HepG2 (cell line): Measurements from ENCODE around the gene GPN1. TPM values are rescaled to one million over a fixed set of nuclear protein-coding genes. Genes with fewer than 3 reads are reported as not detected.

Source experiments
- ATAC-seq: fragments of 200-7000 bp; cut with Tn5 transposase; 3 replicates; pipeline ENCODE4 v1.9.1; 2020; ENCODE audit warnings: mild to moderate bottlenecking, moderate library complexity
- BruUV-seq: library from RNA; stranded (reverse); fragments of 400-500 nt; replicated peaks from 2 replicates; lab custom pipeline; 2021; lab: Mats Ljungman, UMichigan
- CTCF ChIA-PET: fragments of 300-600 bp; formaldehyde crosslinking; extraction: SDS; loops from one replicate; lab custom pipeline; 2021; ENCODE audit warnings: low total read pairs, inconsistent platforms, low intra/inter-chr PET ratio; lab: Yijun Ruan, JAX
- POLR2A ChIA-PET: fragments of 350-600 bp; sonication (Branson Sonifier 250); formaldehyde crosslinking; loops from one replicate; lab custom pipeline; 2020; ENCODE audit warnings: antibody characterized with exemption, inconsistent platforms; lab: Yijun Ruan, JAX
- DNase-seq: peaks from one replicate; pipeline ENCODE4 v3.0.0-alpha.2; 2015; ENCODE audit warnings: low spot score
- FAIRE-seq: peaks from 3 replicates; lab custom pipeline; 2011; peaks lifted over from hg19 to GRCh38; lab: Jason Lieb, UNC
- H2AFZ ChIP-seq: one replicate; pipeline ENCODE4 v1.6.1; 2011; ENCODE audit warnings: low read length, inconsistent platforms
- H3K27ac ChIP-seq: fragments of 300-600 bp; 3 replicates; pipeline ENCODE4 v1.8.0; 2011; ENCODE audit warnings: mixed run types, mild to moderate bottlenecking, mixed read lengths, low read length, inconsistent platforms; ENCODE audit not compliant: insufficient read depth; ENCODE audit errors: extremely low read length
- H3K27me3 ChIP-seq, 2 experiments: fragments of 200-600 bp in 1 of 2; 2 replicates in 1 of 2; 3 replicates in 1 of 2; pipeline versions ENCODE4 v1.6.0 to v1.8.0; 2011; ENCODE audit warnings: low read length in 2 of 2, mild to moderate bottlenecking in 2 of 2, moderate library complexity in 2 of 2, inconsistent platforms in 1 of 2; ENCODE audit not compliant: insufficient read depth in 2 of 2, control insufficient read depth in 1 of 2
- H3K36me3 ChIP-seq, 2 experiments: fragments of 200-600 bp in 1 of 2; replicated peaks in 1 of 2; 2 replicates in 1 of 2; 3 replicates in 1 of 2; pipeline versions ENCODE4 v1.5.1 to v1.8.0; 2011; ENCODE audit warnings: low read length in 2 of 2, inconsistent platforms in 1 of 2; ENCODE audit not compliant: insufficient read depth in 2 of 2, control insufficient read depth in 1 of 2
- H3K4me1 ChIP-seq: 2 replicates; pipeline ENCODE4 v1.5.1; 2012; ENCODE audit warnings: low read length, inconsistent platforms; ENCODE audit not compliant: insufficient read depth
- H3K4me2 ChIP-seq: 2 replicates; pipeline ENCODE4 v1.6.0; 2011; ENCODE audit warnings: low read depth, low read length, inconsistent platforms
- H3K4me3 ChIP-seq, 3 experiments: fragments of 200-600 bp in 1 of 3; sonication (generic), shearing (Covaris generic) in 1 of 3; replicated peaks in 1 of 3; 2 replicates each; pipeline ENCODE4 v1.5.1; 2011 to 2016; ENCODE audit warnings: low read length in 3 of 3, inconsistent platforms in 2 of 3, low read depth in 2 of 3, mild to moderate bottlenecking in 2 of 3, control low read depth in 1 of 3, mixed read lengths in 1 of 3; ENCODE audit not compliant: insufficient read depth in 1 of 3
- H3K79me2 ChIP-seq: one replicate; pipeline ENCODE4 v1.6.1; 2011; ENCODE audit warnings: low read length, inconsistent platforms; ENCODE audit not compliant: insufficient read depth
- H3K9ac ChIP-seq: 2 replicates; pipeline ENCODE4 v1.6.0; 2011; ENCODE audit warnings: mild to moderate bottlenecking, low read depth, low read length, inconsistent platforms; ENCODE audit not compliant: insufficient read depth
- H3K9me3 ChIP-seq: 2 replicates; pipeline ENCODE4 v1.5.1; 2012; ENCODE audit warnings: mild to moderate bottlenecking, low read length
- H4K20me1 ChIP-seq: 2 replicates; pipeline ENCODE4 v1.6.0; 2011; ENCODE audit warnings: inconsistent platforms, mild to moderate bottlenecking, low read length, moderate library complexity; ENCODE audit not compliant: insufficient read depth
- ATF7 ChIP-seq, 2 experiments: fragments of 450-650 bp in 1 of 2; sonication (generic) in 1 of 2; formaldehyde crosslinking in 1 of 2; IDR thresholded peaks; 2 replicates each; pipeline versions ENCODE4 v1.4.0 to v1.6.1; 2016 to 2020; ENCODE audit warnings: antibody characterized with exemption in 1 of 2, mild to moderate bottlenecking in 1 of 2, missing genetic modification reagents in 1 of 2
- ETV6 ChIP-seq: sonication (generic); formaldehyde crosslinking; conservative IDR thresholded peaks from 2 replicates; pipeline ENCODE4 v1.4.0; 2020; ENCODE audit warnings: missing genetic modification reagents
- IKZF1 ChIP-seq: fragments of 450-650 bp; IDR thresholded peaks from 2 replicates; pipeline ENCODE4 v1.7.1; 2016
- KLF9 ChIP-seq: IDR thresholded peaks from 2 replicates; pipeline ENCODE4 v1.6.1; 2016; ENCODE audit warnings: low read depth
- MAFF ChIP-seq: IDR thresholded peaks from 2 replicates; pipeline ENCODE4 v1.6.1; 2011; ENCODE audit warnings: low read depth, low read length, improper control_type of control experiment
- MAFK ChIP-seq, 2 experiments: IDR thresholded peaks in 1 of 2; conservative IDR thresholded peaks in 1 of 2; 2 replicates each; pipeline ENCODE4 v1.6.1; 2011; ENCODE audit warnings: improper control_type of control experiment in 2 of 2, low read length in 2 of 2
- MIXL1 ChIP-seq: IDR thresholded peaks from 2 replicates; pipeline ENCODE4 v1.6.1; 2016
- MLLT10 ChIP-seq: sonication (generic); formaldehyde crosslinking; IDR thresholded peaks from 2 replicates; pipeline ENCODE4 v1.4.0; 2020; ENCODE audit warnings: missing genetic modification reagents
- NR2C2 ChIP-seq: sonication (generic); formaldehyde crosslinking; IDR thresholded peaks from 2 replicates; pipeline ENCODE4 v1.4.0; 2020; ENCODE audit warnings: missing genetic modification reagents, mild to moderate bottlenecking, moderate library complexity, borderline replicate concordance
- NR2F6 ChIP-seq, 2 experiments: IDR thresholded peaks; 2 replicates each; pipeline ENCODE4 v1.6.1; 2016; ENCODE audit warnings: antibody characterized with exemption in 1 of 2, mild to moderate bottlenecking in 1 of 2
- RELA ChIP-seq: sonication (generic); formaldehyde crosslinking; IDR thresholded peaks from 2 replicates; pipeline ENCODE4 v1.4.0; 2020; ENCODE audit warnings: missing genetic modification reagents
- RFX3 ChIP-seq: IDR thresholded peaks from 2 replicates; pipeline ENCODE4 v1.6.1; 2016; ENCODE audit warnings: missing biosample characterization, missing genetic modification reagents
- ZFP36L2 ChIP-seq: sonication (generic); formaldehyde crosslinking; IDR thresholded peaks from 2 replicates; pipeline ENCODE4 v1.4.0; 2020; ENCODE audit warnings: missing genetic modification reagents
- ZNF264 ChIP-seq: sonication (generic); formaldehyde crosslinking; IDR thresholded peaks from 2 replicates; pipeline ENCODE4 v1.4.0; 2020; ENCODE audit warnings: missing genetic modification reagents
- WGBS: methylation state at CpG from one replicate; pipeline ENCODE4 v1.1.6; 2017; ENCODE audit warnings: low lambda C conversion rate; 5-methylcytosine and 5-hydroxymethylcytosine counted together
- in situ Hi-C: cut with HindIII; loops from 2 replicates; pipeline ENCODE4 v1.10.0; 2017; ENCODE audit warnings: low pct_unique_long_range_greater_than_20kb; ENCODE audit not compliant: extremely low pct_ligation_motif_present
- intact Hi-C: fragments of 100-400 bp; cut with micrococcal nuclease; formaldehyde crosslinking; loops from one replicate; pipeline ENCODE4 v1.10.0; 2022; ENCODE audit not compliant: unreplicated experiment
- polyA plus RNA-seq, 8 experiments: library from polyadenylated mRNA; depleted of rRNA in 3 of 8; stranded (reverse) in 7 of 8; unstranded in 1 of 8; fragments of >200 nt; fragmentation: Illumina TruSeq in 4 of 8; extraction: Trizol in 4 of 8; gene quantifications; 2 replicates each; pipeline versions ENCODE4 v1.2.1 to v1.2.3, GENCODE V29; 2011 to 2016; ENCODE audit warnings: low read depth in 4 of 8, missing spikeins in 1 of 8, mixed read lengths in 1 of 8; ENCODE audit not compliant: insufficient read depth in 1 of 8
- total RNA-seq, 5 experiments: library from RNA; depleted of rRNA; stranded (reverse); fragments of >200 nt; fragmentation: Illumina TruSeq; extraction: Trizol; gene quantifications; 2 replicates each; pipeline ENCODE4 v1.2.3, GENCODE V29; 2016; ENCODE audit warnings: low read depth in 1 of 5
- TF ChIP-seq, protein P1 (sequence below): IDR thresholded peaks from 2 replicates; pipeline ENCODE4 v1.6.1; 2018; ENCODE audit warnings: missing genetic modification reagents

The GPN1 gene
- total and polyA plus RNA-seq, 2 of the 13 experiments (the other 11 are each of a cell fraction or from before 2014, with no cell fraction given) = 54.5 to 62.7 TPM

DNA sequence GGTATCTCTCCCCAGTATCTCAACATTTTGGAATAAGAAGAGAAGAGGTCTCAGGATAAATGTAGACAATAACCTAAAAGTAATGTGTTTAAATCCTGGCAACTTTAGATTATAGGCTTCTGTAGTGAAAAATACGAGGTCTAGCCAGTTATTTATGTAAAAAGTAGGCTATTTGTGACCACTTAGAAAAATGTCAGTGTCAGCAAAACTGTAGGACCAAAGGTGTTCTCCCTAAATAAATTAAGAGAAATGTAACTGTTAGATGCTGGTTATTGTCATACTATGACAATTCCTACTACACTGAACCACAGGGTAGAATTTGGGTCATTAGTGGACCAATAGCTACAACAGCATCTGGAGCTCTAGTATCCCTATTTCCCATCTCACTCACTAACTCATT lies 32.5 kb downstream of the GPN1 start:
- no peaks in the 10 kb centered on the region for H3K9me3 ChIP-seq
- peak; percentile 97 for TF ChIP-seq MAFF
- TF ChIP-seq MAFK (conservative IDR thresholded peaks at IDR 0.05 in 1 of 2, IDR thresholded peaks at IDR 0.05 in 1 of 2; ENCODE audit: low read length in 2 of 2) = peak; percentile 96 to 98
- no peak for TF ChIP-seq RELA
- TF ChIP-seq MIXL1 = no peak
- H3K4me3 ChIP-seq = no peak overlapping the region
- no peak overlapping the region for H3K9ac ChIP-seq
- 95% methylated on average over 1 of the region's 1 CpG for WGBS
- no peak overlapping the region for H3K27ac ChIP-seq
- intact Hi-C loops = loop anchor here (5.0 kb wide), 2 partner anchors 34 to 254 kb away; partner anchors contain the start of genes CCDC121, GPN1 and PPM1G
- in situ Hi-C loops = no loop called here
- H4K20me1 ChIP-seq = no peaks in the 10 kb centered on the region
- peaks cover 46% of the 10 kb centered on the region for H3K79me2 ChIP-seq
- DNase-seq = no peak
- peaks cover 17 to 46% of the 10 kb centered on the region in 2 experiments for H3K36me3 ChIP-seq
- ChIA-PET POLR2A (no interaction called here), CTCF (no interaction called here)
- no peaks in the 10 kb centered on the region; a peak in 1 of 5 replicates for H3K27me3 ChIP-seq
- no peak overlapping the region for H3K4me2 ChIP-seq
- no peak for ATAC-seq
- peaks cover 28% of the 10 kb centered on the region for H3K4me1 ChIP-seq
- FAIRE-seq = no peak
- no peak overlapping the region for H2AFZ ChIP-seq
- no TSS peak for BruUV-seq

DNA sequence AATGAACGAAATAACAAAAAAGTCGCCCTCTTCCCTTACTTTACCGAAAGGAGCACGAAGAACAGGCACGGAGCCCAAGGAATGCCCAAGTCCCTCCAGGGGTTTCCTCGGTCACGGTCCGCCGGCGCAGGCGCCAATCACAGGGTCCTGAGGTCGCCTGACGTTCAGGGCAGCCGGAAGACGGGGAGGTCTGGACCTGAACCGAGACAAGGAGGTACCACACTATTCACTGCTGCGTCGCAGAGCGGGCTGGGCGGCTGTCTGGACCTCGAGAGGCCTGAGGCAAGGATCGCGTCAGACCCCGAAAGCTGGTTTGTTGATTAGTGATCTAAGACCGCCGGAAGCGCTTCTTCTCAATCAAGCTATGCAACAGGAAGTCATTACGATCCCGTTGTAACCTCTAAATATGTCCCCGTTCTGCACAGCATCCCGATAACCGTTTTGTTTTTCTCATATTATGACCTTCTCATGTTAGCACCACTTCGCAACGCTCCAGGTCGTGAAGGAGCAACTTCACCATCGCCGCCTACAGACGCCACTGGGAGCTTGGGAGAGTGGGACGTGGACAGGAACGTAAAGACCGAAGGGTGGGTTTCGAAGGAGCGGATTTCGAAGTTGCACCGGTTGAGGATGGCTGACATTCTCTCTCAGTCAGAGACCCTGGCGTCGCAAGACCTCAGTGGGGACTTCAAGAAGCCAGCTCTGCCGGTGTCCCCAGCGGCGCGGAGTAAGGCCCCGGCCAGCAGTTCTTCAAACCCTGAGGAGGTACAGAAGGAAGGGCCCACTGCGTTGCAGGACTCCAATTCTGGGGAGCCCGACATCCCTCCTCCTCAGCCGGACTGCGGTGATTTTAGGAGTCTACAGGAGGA lies 34.7 kb downstream of the GPN1 start, which contains the start of the genes SLC4A1AP and SUPT7L:
Gene SLC4A1AP, plus strand, starts transcription at position 605 of the 869 bp plus-strand sequence. Its CDS starts 26 bp downstream, at position 631.
Gene SUPT7L, minus strand, starts transcription at position 330 of the 869 bp plus-strand sequence. CDS start 1,422 bp downstream, outside the sequence.
- intact Hi-C loops = loop anchor here (1.0 to 5.0 kb wide), 3 partner anchors 36 to 342 kb away; partner anchors contain the start of genes CCDC121, GPN1 and PPM1G
- in situ Hi-C loops = no loop called here
- no peaks in the 10 kb centered on the region for H4K20me1 ChIP-seq
- H3K27ac ChIP-seq = peak within 1 kb of the TSS; percentile 83
- under 1% methylated on average over 47 of the region's 56 CpGs for WGBS
- BruUV-seq = TSS peak; percentile 85
- H3K9ac ChIP-seq = peak within 1 kb of the TSS; percentile 90
- ChIA-PET POLR2A (interaction anchor here (0.6 to 2.3 kb wide), 16 partner anchors 9 to 745 kb away, joined by 3 to 26 read pairs (median 5); partner anchors contain the start of genes CCDC121, GPN1, NRBP1 and PPM1G), CTCF (interaction anchor here (1.8 kb wide), 1 partner anchor 20 kb away, joined by 8 read pairs; no protein-coding TSS in a partner anchor)
- peaks cover 28% of the 10 kb centered on the region for H3K4me1 ChIP-seq
- peaks cover 16 to 39% of the 10 kb centered on the region in 2 experiments for H3K36me3 ChIP-seq
- peaks cover 46% of the 10 kb centered on the region for H3K79me2 ChIP-seq
- FAIRE-seq (peak; percentile 57), DNase-seq (peak; percentile 88), ATAC-seq (peak; percentile 88)
- H2AFZ ChIP-seq = peak within 1 kb of the TSS; percentile 96
- H3K4me2 ChIP-seq = peak within 1 kb of the TSS; percentile 87
- peak within 1 kb of the TSS; percentile 81 to 94 (median 84) for H3K4me3 ChIP-seq
- H3K9me3 ChIP-seq = no peaks in the 10 kb centered on the region
- H3K27me3 ChIP-seq = no peaks in the 10 kb centered on the region; a peak in 1 of 5 replicates
- TF ChIP-seq ZFP36L2 (CRISPR knock-in tag) = peak; percentile 93; the same call in 1 of the 2 replicates
- peak; percentile 94 for TF ChIP-seq ZNF264 (CRISPR knock-in tag)
- peak; percentile 81 for TF ChIP-seq KLF9 (CRISPR knock-in tag)
- TF ChIP-seq ETV6 = no peak; the same call in 1 of the 2 replicates
- TF ChIP-seq RFX3 (CRISPR knock-in tag) = no peak
- TF ChIP-seq NR2C2 (CRISPR knock-in tag) = peak; percentile 99
- TF ChIP-seq, protein P1, sequence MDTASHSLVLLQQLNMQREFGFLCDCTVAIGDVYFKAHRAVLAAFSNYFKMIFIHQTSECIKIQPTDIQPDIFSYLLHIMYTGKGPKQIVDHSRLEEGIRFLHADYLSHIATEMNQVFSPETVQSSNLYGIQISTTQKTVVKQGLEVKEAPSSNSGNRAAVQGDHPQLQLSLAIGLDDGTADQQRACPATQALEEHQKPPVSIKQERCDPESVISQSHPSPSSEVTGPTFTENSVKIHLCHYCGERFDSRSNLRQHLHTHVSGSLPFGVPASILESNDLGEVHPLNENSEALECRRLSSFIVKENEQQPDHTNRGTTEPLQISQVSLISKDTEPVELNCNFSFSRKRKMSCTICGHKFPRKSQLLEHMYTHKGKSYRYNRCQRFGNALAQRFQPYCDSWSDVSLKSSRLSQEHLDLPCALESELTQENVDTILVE (CRISPR knock-in tag) = peak; percentile 81
- TF ChIP-seq MLLT10 (CRISPR knock-in tag) = peak; percentile 31; the same call in 1 of the 2 replicates
- peak; percentile 71 for TF ChIP-seq ATF7 (IDR thresholded peaks at IDR 0.05)
- TF ChIP-seq ATF7 (CRISPR knock-in tag; IDR thresholded peaks at IDR 0.05) = peak; percentile 32; the same call in 1 of the 2 replicates
- no peak for TF ChIP-seq IKZF1
- 0 out of 2 replicates have a peak, but pooled peaks have one; percentile 43 for TF ChIP-seq NR2F6 (IDR thresholded peaks at IDR 0.05)
- no peak for TF ChIP-seq NR2F6 (CRISPR knock-in tag; IDR thresholded peaks at IDR 0.05)
